Measurements from ENCODE around the gene RXRA.

RXRA gene

DNA sequence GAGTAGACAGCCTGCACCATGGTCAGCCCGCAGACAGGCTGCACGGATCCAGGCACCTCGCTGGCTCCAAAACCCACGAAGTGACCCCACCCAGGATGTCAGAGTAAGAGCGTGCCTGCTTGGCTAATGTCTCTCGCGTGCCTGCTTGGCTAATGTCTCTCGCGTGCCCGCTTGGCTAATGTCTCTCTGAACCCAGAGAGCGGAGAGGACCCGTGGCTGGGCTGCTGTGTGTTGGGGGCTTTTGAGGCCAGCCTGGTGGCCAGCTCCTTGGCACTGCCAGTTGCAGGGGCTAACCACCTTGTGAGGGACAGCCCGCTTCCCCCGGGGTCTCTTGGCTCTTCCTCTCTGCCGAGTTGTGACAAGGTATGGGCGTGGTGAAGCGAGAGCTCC, 8.9 kb upstream of the RXRA start:
- Histone ChIP-seq H3K4me3 (ENCODE audit: low read depth, low read length) (no peak overlapping the region), H3K27me3 (ENCODE audit: insufficient read depth, low read depth, severe bottlenecking) (no peaks in the 10 kb centered on the region), H3K9me3 (ENCODE audit: severe bottlenecking) (no peaks in the 10 kb centered on the region), H3K27ac (no peak overlapping the region), H3K36me3 (no peaks in the 10 kb centered on the region)
- DNase-seq, result no peak
- TF ChIP-seq, protein P1, sequence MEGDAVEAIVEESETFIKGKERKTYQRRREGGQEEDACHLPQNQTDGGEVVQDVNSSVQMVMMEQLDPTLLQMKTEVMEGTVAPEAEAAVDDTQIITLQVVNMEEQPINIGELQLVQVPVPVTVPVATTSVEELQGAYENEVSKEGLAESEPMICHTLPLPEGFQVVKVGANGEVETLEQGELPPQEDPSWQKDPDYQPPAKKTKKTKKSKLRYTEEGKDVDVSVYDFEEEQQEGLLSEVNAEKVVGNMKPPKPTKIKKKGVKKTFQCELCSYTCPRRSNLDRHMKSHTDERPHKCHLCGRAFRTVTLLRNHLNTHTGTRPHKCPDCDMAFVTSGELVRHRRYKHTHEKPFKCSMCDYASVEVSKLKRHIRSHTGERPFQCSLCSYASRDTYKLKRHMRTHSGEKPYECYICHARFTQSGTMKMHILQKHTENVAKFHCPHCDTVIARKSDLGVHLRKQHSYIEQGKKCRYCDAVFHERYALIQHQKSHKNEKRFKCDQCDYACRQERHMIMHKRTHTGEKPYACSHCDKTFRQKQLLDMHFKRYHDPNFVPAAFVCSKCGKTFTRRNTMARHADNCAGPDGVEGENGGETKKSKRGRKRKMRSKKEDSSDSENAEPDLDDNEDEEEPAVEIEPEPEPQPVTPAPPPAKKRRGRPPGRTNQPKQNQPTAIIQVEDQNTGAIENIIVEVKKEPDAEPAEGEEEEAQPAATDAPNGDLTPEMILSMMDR (IDR thresholded peaks at IDR 0.05; ENCODE audit: low read depth, low read length), result no peak

DNA sequence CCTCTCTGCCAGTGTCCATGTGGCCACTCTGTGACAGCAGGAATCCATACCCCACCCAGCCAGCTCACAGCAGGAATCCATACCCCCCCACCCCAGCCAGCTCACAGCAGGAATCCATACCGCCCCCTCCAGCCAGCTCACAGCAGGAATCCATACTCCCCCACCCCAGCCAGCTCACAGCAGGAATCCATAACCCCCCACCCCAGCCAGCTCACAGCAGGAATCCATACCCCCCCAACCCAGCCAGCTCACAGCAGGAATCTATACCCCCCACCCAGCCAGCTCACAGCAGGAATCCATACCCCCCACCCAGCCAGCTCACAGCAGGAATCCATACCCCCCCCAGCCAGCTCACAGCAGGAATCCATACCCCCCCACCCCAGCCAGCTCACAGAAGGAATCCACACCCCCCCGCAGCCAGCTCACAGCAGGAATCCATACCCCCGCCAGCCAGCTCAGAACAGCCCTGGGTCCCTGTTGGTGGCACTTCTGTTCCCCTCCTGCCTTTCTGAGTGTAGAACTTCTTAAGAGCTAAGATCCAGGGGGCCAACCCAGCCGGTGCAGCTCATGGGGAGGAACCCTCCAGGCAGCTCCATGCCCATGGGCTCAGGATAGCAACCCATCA, 8.4 kb upstream of the RXRA start:
- H3K36me3 ChIP-seq, result no peaks in the 10 kb centered on the region
- no peaks in the 10 kb centered on the region for H3K9me3 ChIP-seq (ENCODE audit: severe bottlenecking)
- TF ChIP-seq, protein P1 (IDR thresholded peaks at IDR 0.05; ENCODE audit: low read depth, low read length), result no peak
- no peaks in the 10 kb centered on the region for H3K27me3 ChIP-seq (ENCODE audit: insufficient read depth, low read depth, severe bottlenecking)
- no peak for DNase-seq
- no peak overlapping the region for H3K4me3 ChIP-seq (ENCODE audit: low read depth, low read length)
- no peak overlapping the region for H3K27ac ChIP-seq

DNA sequence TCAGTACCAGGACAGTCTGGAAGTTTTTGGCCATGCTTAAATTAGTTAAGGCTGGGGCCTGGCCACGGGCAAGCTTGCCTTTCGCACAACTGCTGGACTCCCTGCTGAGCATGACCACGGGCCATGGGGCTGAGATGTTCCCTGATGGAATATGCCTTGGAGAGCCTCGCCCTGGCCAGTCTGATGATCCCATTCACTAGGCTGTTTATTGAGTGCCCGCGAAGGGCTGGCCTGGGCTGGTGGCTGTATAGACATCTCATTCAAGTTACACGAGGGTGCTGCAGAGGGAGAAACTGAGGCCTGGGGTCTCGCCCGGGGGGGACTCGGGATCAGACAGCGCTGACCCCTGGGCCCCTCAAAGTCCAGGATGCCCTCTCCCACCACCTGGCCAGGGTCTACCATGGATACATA, 7.8 kb upstream of the RXRA start:
- H3K36me3 ChIP-seq, result no peaks in the 10 kb centered on the region
- TF ChIP-seq, protein P1 (IDR thresholded peaks at IDR 0.05; ENCODE audit: low read depth, low read length), result no peak
- H3K4me3 ChIP-seq (ENCODE audit: low read depth, low read length), result no peak overlapping the region
- no peak overlapping the region for H3K27ac ChIP-seq
- no peak for DNase-seq
- H3K9me3 ChIP-seq (ENCODE audit: severe bottlenecking), result no peaks in the 10 kb centered on the region
- H3K27me3 ChIP-seq (ENCODE audit: insufficient read depth, low read depth, severe bottlenecking), result no peaks in the 10 kb centered on the region

DNA sequence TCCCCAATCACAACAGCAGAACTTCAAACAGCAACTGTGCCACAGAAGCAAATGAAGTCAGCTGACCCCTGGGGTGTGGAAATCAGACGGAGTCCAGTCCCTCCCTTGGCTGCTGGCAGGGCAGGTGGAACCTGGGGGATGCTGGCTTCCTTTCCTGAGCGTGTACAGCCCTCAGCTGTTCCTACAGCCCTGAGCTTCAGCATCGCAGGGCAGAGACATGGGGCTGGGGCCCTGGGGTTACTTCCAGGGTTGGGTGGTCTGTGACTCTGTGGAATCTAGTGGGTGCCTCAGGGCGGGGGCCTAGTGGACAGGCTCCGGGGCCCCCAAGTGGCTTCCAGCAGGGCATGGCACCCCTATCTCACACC, 7.3 kb upstream of the RXRA start:
- H3K27ac ChIP-seq, result no peak overlapping the region
- TF ChIP-seq, protein P1 (IDR thresholded peaks at IDR 0.05; ENCODE audit: low read depth, low read length), result no peak
- DNase-seq, result no peak
- no peak overlapping the region for H3K4me3 ChIP-seq (ENCODE audit: low read depth, low read length)
- H3K36me3 ChIP-seq, result no peaks in the 10 kb centered on the region
- no peaks in the 10 kb centered on the region for H3K27me3 ChIP-seq (ENCODE audit: insufficient read depth, low read depth, severe bottlenecking)
- H3K9me3 ChIP-seq (ENCODE audit: severe bottlenecking), result no peaks in the 10 kb centered on the region

DNA sequence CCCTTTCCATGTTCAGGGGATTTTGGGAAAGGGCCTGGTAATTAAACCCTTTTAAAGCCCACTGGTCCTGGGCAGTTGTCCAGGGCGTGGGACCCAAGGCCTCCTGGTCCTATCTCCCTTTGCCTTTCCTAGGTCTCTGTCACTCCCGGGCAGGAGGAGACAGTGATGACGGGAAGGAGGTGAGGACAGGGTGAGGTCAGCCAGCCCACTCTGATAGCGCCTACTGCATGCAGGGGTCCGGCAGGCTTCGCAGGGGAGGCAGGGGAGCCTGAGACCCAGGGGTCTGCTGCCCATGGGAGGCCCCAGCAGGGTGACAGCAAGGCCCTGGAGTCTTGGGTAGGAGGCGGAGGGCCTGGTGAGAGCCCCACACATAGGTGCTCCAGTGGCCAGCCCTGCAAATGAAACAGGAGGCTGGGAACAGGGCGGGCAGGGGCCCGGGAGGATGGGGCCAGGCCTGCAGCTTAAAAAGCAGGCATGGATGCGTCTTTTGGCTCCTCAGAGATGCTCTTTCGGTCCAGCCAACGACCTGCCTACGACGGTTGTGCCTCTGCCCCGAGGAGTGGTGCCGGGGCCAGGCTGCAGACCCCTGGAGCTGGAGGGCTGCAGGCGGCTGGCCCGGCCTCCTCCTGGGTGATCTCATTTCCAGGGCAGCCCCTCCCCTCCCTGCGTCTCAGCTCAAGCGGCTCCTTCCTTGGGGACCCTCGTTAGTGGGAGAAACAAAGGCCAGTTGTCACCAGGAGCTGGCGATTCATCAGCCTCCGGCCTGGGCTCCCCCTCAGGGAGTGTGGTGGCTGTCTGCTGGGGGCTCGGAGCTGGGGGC, 6.7 kb upstream of the RXRA start:
- H3K27me3 ChIP-seq (ENCODE audit: insufficient read depth, low read depth, severe bottlenecking), result no peaks in the 10 kb centered on the region
- H3K27ac ChIP-seq, result no peak overlapping the region
- TF ChIP-seq, protein P1 (IDR thresholded peaks at IDR 0.05; ENCODE audit: low read depth, low read length), result no peak
- no peak overlapping the region for H3K4me3 ChIP-seq (ENCODE audit: low read depth, low read length)
- H3K9me3 ChIP-seq (ENCODE audit: severe bottlenecking), result no peaks in the 10 kb centered on the region
- H3K36me3 ChIP-seq, result no peaks in the 10 kb centered on the region
- no peak for DNase-seq

Data from WERI-Rb-1 (cell line).